Neuron (in vitro differentiated cells): Measurements from ENCODE around the gene NHLH1.

Source experiments
- H2AFZ ChIP-seq: one replicate; pipeline ENCODE4 v1.6.1; 2013; ENCODE audit warnings: low read depth, mild to moderate bottlenecking, inconsistent platforms, low read length, moderate library complexity
- H3K27me3 ChIP-seq: one replicate; pipeline ENCODE4 v1.6.1; 2013; ENCODE audit warnings: low read length; ENCODE audit not compliant: insufficient read depth
- H3K36me3 ChIP-seq: one replicate; pipeline ENCODE4 v1.6.1; 2013; ENCODE audit warnings: low read length; ENCODE audit not compliant: insufficient read depth
- H3K4me1 ChIP-seq: one replicate; pipeline ENCODE4 v1.6.1; 2013; ENCODE audit warnings: low read length; ENCODE audit not compliant: insufficient read depth
- H3K4me3 ChIP-seq: 2 replicates; pipeline ENCODE4 v1.5.1; 2013; ENCODE audit warnings: mild to moderate bottlenecking, low read length, moderate library complexity
- H3K9me3 ChIP-seq: one replicate; pipeline ENCODE4 v1.6.1; 2013; ENCODE audit warnings: low read length

NHLH1 gene

DNA sequence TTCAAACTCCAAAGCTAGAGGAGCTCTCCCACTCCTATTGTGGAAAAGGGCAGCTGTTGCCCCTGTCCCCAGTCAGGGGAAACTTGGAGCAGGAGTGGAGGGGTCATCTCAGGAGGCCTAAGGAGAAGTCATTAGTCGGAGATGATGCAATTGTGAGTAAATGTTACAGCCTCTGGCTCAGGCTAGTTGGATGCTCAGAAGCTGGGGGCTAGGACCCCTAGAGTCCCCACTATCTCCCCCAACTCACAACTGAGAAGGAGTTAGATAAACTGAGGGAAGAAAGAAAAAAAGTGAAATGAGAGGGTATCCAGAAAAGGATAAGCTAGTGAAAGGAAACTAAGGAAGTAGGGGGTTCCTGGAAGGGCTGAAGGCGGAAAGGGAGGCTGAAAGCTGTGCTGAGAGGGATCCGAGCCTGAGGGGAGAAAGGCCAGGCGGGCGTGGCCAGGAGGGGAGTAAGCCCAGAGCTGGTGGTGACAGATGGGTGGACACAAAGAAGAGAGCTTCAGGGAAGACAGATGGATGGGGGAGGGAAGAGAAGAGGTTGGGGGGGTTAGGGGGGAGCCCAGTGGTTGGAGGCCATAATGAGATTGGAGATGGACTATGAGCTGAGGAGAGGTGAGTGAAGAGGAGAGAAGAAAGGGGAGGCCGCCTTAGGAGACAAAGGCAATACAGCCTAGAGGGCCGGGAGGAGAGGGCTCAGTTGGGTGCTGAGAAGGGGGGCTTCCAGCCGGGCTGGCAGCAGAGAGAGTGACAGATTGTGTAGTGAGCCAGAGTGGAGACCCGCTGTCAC, 4.5 kb upstream of the NHLH1 start:
- Histone ChIP-seq H3K4me1 (peaks cover 30% of the 10 kb centered on the region), H3K4me3 (no peak overlapping the region), H2AFZ (no peak overlapping the region), H3K9me3 (no peaks in the 10 kb centered on the region), H3K36me3 (peaks cover 28% of the 10 kb centered on the region), H3K27me3 (no peaks in the 10 kb centered on the region)

DNA sequence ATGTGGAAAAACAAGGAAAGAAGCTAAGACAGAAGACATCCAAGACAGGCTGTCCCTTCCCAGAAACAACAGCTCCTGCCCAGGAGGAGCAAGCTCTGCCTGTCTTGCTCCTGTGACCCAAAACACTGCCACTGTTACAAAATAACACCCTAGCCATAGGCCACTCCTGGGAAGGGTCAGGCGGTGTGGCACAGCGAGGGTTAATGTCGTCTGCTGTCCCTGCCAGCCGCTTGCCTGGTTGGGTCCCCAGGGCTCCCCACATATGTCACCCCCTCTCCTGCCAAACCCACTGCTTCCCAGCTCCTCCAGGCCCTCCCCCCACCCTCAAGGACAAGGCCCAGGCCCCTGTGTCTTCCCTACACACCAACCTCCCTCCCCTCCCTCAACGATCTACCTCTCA, 3.9 kb upstream of the NHLH1 start:
- H3K27me3 ChIP-seq: no peaks in the 10 kb centered on the region
- no peak overlapping the region for H2AFZ ChIP-seq
- H3K9me3 ChIP-seq: no peaks in the 10 kb centered on the region
- peaks cover 22% of the 10 kb centered on the region for H3K36me3 ChIP-seq
- H3K4me3 ChIP-seq: no peak overlapping the region
- H3K4me1 ChIP-seq: peaks cover 30% of the 10 kb centered on the region

- Histone ChIP-seq H2AFZ (no peak overlapping the region), H3K9me3 (no peaks in the 10 kb centered on the region), H3K4me3 (no peak overlapping the region), H3K27me3 (no peaks in the 10 kb centered on the region), H3K36me3 (peaks cover 16% of the 10 kb centered on the region), H3K4me1 (peaks cover 30% of the 10 kb centered on the region)
Observed at GRCh38 chr1:160363951-160364735, 2.7 kb upstream of the NHLH1 start.

GRCh38 chr1:160365325-160365724, 1.5 kb upstream of the NHLH1 start:
- no peaks in the 10 kb centered on the region for H3K27me3 ChIP-seq
- no peak overlapping the region for H3K4me3 ChIP-seq
- no peaks in the 10 kb centered on the region for H3K9me3 ChIP-seq
- no peak overlapping the region for H2AFZ ChIP-seq
- H3K36me3 ChIP-seq: peaks cover 6% of the 10 kb centered on the region
- H3K4me1 ChIP-seq: peaks cover 30% of the 10 kb centered on the region

DNA sequence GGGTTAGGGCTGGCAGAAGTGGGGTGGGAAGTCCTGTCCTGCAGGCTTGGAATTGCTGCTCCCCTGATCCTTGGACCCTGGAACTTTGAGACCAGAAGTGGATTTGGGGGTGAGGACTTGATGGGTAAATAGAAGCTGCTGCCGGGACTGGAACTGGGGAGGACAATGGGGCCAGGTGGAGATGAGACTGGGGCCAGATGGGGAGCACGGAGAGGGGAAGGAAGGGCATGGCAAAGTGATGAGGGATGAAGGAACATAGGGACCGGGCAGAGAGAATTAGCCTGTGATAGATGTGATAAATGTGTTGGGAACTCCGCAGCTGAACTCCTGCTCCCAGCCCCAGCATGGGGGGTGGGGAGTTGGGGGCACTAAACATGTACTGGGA, 637 bp downstream of the NHLH1 start:
- H3K9me3 ChIP-seq: no peaks in the 10 kb centered on the region
- H3K36me3 ChIP-seq: no peaks in the 10 kb centered on the region
- no peaks in the 10 kb centered on the region for H3K27me3 ChIP-seq
- H3K4me1 ChIP-seq: peaks cover 19% of the 10 kb centered on the region
- peak overlapping the region; percentile 46 for H3K4me3 ChIP-seq
- H2AFZ ChIP-seq: no peak overlapping the region

- no peak overlapping the region for H2AFZ ChIP-seq
- H3K9me3 ChIP-seq: no peaks in the 10 kb centered on the region
- peaks cover 13% of the 10 kb centered on the region for H3K4me1 ChIP-seq
- H3K4me3 ChIP-seq: peak overlapping the region; percentile 46
- no peaks in the 10 kb centered on the region for H3K27me3 ChIP-seq
- H3K36me3 ChIP-seq: no peaks in the 10 kb centered on the region
Observed at GRCh38 chr1:160367934-160368923, 1.4 kb downstream of the NHLH1 start.

DNA sequence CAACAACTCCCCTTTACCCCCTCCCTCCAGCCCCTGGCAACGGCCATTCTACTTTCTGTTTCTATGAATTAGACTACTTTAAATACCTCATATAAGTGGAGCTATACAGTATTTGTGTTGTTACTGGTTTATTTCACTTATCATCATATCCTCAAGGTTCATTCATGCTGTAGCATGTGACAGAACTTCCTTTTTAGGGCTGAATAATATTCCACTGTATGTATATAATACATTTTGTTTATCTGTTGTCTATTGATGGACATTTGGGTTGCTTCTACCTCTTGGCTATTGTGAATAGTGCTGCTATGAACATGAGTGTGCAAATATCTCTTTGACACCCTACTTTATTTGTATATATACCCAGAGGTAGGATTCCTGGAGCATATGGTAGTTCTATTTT, 2.2 kb downstream of the NHLH1 start:
- Histone ChIP-seq H3K27me3 (no peaks in the 10 kb centered on the region), H3K4me3 (peak overlapping the region; percentile 46), H3K9me3 (no peaks in the 10 kb centered on the region), H2AFZ (no peak overlapping the region), H3K36me3 (no peaks in the 10 kb centered on the region), H3K4me1 (peaks cover 9% of the 10 kb centered on the region)

DNA sequence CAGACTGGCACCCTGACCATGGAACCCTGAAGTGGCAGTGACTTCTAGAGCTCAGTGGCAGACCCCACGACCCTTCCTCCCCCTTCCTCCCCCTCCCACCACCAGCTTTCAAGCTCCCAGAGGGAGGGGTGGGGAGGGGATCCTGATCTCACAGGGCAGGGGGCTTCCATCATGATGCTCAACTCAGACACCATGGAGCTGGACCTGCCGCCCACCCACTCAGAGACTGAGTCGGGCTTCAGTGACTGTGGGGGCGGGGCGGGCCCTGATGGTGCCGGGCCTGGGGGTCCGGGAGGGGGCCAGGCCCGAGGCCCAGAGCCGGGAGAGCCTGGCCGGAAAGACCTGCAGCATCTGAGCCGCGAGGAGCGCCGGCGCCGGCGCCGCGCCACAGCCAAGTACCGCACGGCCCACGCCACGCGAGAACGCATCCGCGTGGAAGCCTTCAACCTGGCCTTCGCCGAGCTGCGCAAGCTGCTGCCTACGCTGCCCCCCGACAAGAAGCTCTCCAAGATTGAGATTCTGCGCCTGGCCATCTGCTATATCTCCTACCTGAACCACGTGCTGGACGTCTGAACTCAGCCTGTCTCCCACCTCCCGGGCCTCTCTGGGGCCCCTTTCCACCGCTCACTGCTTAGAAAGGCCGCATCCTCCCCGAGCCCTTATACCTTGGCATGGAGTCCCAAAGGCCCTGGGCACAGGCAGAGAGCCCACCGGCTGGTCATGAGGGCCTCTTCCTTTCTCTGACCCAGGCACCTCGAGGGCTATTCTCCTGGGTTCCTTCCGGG, 3.9 kb downstream of the NHLH1 start:
- no peak overlapping the region for H2AFZ ChIP-seq
- H3K4me1 ChIP-seq: peaks cover 23% of the 10 kb centered on the region
- no peaks in the 10 kb centered on the region for H3K9me3 ChIP-seq
- no peaks in the 10 kb centered on the region for H3K27me3 ChIP-seq
- H3K36me3 ChIP-seq: no peaks in the 10 kb centered on the region
- H3K4me3 ChIP-seq: no peak overlapping the region

DNA sequence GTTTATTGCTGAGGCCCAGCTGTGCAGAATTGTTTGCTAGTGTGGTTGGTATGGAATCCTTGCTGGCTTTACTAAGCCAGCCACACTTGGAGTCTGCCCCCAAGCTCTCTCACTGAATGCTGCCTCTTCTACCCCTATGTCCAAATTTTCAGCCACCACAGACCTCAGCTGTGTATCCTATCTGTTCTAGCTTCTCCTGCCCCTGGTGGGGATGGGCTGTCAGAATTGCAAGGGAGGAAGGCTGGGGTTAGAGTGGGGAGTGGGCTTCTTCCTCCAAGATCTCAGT, 4.4 kb downstream of the NHLH1 start:
- Histone ChIP-seq H3K9me3 (no peaks in the 10 kb centered on the region), H3K4me3 (no peak overlapping the region), H3K27me3 (no peaks in the 10 kb centered on the region), H3K36me3 (no peaks in the 10 kb centered on the region), H2AFZ (no peak overlapping the region), H3K4me1 (peaks cover 23% of the 10 kb centered on the region)

GRCh38 chr1:160371756-160372155, 4.9 kb downstream of the NHLH1 start:
- Histone ChIP-seq H2AFZ (no peak overlapping the region), H3K9me3 (no peaks in the 10 kb centered on the region), H3K36me3 (no peaks in the 10 kb centered on the region), H3K4me1 (peaks cover 24% of the 10 kb centered on the region), H3K4me3 (no peak overlapping the region), H3K27me3 (no peaks in the 10 kb centered on the region)

- H2AFZ ChIP-seq: no peak overlapping the region
- no peaks in the 10 kb centered on the region for H3K27me3 ChIP-seq
- peaks cover 33% of the 10 kb centered on the region for H3K4me1 ChIP-seq
- no peaks in the 10 kb centered on the region for H3K36me3 ChIP-seq
- no peaks in the 10 kb centered on the region for H3K9me3 ChIP-seq
- H3K4me3 ChIP-seq: no peak overlapping the region
Observed at GRCh38 chr1:160373696-160374095, 6.8 kb downstream of the NHLH1 start.

- H2AFZ ChIP-seq: no peak overlapping the region
- H3K9me3 ChIP-seq: no peaks in the 10 kb centered on the region
- H3K4me3 ChIP-seq: no peak overlapping the region
- H3K27me3 ChIP-seq: no peaks in the 10 kb centered on the region
- peaks cover 33% of the 10 kb centered on the region for H3K4me1 ChIP-seq
- H3K36me3 ChIP-seq: no peaks in the 10 kb centered on the region
Observed at GRCh38 chr1:160374306-160375110, 7.6 kb downstream of the NHLH1 start.
